H1 (cell line): Measurements from ENCODE around the gene TMEM35B. TPM values are rescaled to one million over a fixed set of nuclear protein-coding genes. Genes with fewer than 3 reads are reported as not detected.

ENCODE experiments used
- CTCF ChIA-PET: fragments of 300-600 bp; sonication (Branson Sonifier 250); formaldehyde crosslinking; loops from one replicate; lab custom pipeline; 2021; ENCODE audit not compliant: partially characterized antibody; lab: Charles Lee
- POLR2A ChIA-PET: fragments of 300-600 bp; sonication (Branson Sonifier 250); formaldehyde crosslinking; loops from one replicate; lab custom pipeline; 2021; ENCODE audit warnings: inconsistent platforms; ENCODE audit not compliant: partially characterized antibody; lab: Charles Lee
- DNase-seq, 2 experiments: peaks; one replicate each; pipeline versions ENCODE4 v3.0.0 to v3.0.0-alpha.2; 2010 to 2022; ENCODE audit warnings: low spot score in 2 of 2, low read depth in 1 of 2, mixed read lengths in 1 of 2
- FAIRE-seq: peaks from 2 replicates; lab custom pipeline; 2011; peaks lifted over from hg19 to GRCh38; lab: Jason Lieb, UNC
- H2AFZ ChIP-seq: 2 replicates; pipeline ENCODE4 v1.8.1; 2012; ENCODE audit warnings: low read length, inconsistent platforms
- H2AK5ac ChIP-seq: 2 replicates; pipeline ENCODE4 v1.6.1; 2013; ENCODE audit warnings: low read depth, low read length
- H2BK120ac ChIP-seq: replicated peaks from 2 replicates; pipeline ENCODE3; 2013; ENCODE audit warnings: low read depth, low read length, inconsistent platforms
- H2BK12ac ChIP-seq: 2 replicates; pipeline ENCODE4 v1.6.1; 2013; ENCODE audit warnings: low read depth, low read length
- H2BK15ac ChIP-seq: 2 replicates; pipeline ENCODE4 v1.6.1; 2013; ENCODE audit warnings: low read length
- H2BK20ac ChIP-seq: 2 replicates; pipeline ENCODE4 v1.6.1; 2013; ENCODE audit warnings: low read length
- H2BK5ac ChIP-seq: 2 replicates; pipeline ENCODE4 v1.6.1; 2013; ENCODE audit warnings: low read depth, low read length
- H3K14ac ChIP-seq: 2 replicates; pipeline ENCODE4 v1.6.1; 2013; ENCODE audit warnings: inconsistent platforms; ENCODE audit not compliant: insufficient read length
- H3K18ac ChIP-seq: 2 replicates; pipeline ENCODE4 v1.6.1; 2013; ENCODE audit warnings: low read length; ENCODE audit errors: extremely low read depth
- H3K23ac ChIP-seq: 2 replicates; pipeline ENCODE4 v1.6.1; 2013; ENCODE audit warnings: inconsistent platforms; ENCODE audit not compliant: insufficient read length
- H3K23me2 ChIP-seq: 2 replicates; pipeline ENCODE4 v1.6.1; 2013; ENCODE audit warnings: low read depth, low read length
- H3K27ac ChIP-seq: 2 replicates; pipeline ENCODE4 v1.6.1; 2011; ENCODE audit warnings: low read depth, low read length, inconsistent platforms
- H3K27me3 ChIP-seq, 4 experiments: replicated peaks in 1 of 4; 1 replicate in 1 of 4; 2 replicates in 3 of 4; pipeline versions ENCODE4 v1.6.1 to v1.8.1; 2011 to 2013; ENCODE audit warnings: low read length in 3 of 4, mild to moderate bottlenecking in 3 of 4, inconsistent platforms in 2 of 4, mixed read lengths in 2 of 4, moderate library complexity in 1 of 4; ENCODE audit not compliant: control insufficient read depth in 3 of 4, insufficient read depth in 3 of 4; ENCODE audit errors: extremely low read depth in 1 of 4
- H3K36me3 ChIP-seq, 4 experiments: 2 replicates each; pipeline versions ENCODE4 v1.6.1 to v1.8.1; 2011 to 2013; ENCODE audit warnings: mild to moderate bottlenecking in 4 of 4, low read length in 3 of 4, moderate library complexity in 2 of 4, control low read depth in 1 of 4, inconsistent platforms in 1 of 4; ENCODE audit not compliant: insufficient read depth in 4 of 4, control insufficient read depth in 2 of 4
- H3K4ac ChIP-seq: replicated peaks from 2 replicates; pipeline ENCODE3; 2013; ENCODE audit warnings: low read length, low read depth, mixed read lengths, inconsistent platforms; ENCODE audit not compliant: insufficient read length
- H3K4me1 ChIP-seq, 4 experiments: replicated peaks in 1 of 4; 1 replicate in 1 of 4; 2 replicates in 3 of 4; pipeline versions ENCODE4 v1.6.1 to v1.8.1; 2011 to 2013; ENCODE audit warnings: low read length in 3 of 4, inconsistent platforms in 2 of 4, mixed read lengths in 1 of 4; ENCODE audit not compliant: insufficient read depth in 4 of 4, control insufficient read depth in 3 of 4
- H3K4me2 ChIP-seq, 2 experiments: 2 replicates each; pipeline versions ENCODE4 v1.6.1 to v1.8.1; 2011 to 2013; ENCODE audit warnings: low read depth in 2 of 2, low read length in 2 of 2, control low read depth in 1 of 2, inconsistent platforms in 1 of 2, mild to moderate bottlenecking in 1 of 2; ENCODE audit not compliant: insufficient read depth in 1 of 2
- H3K4me3 ChIP-seq, 4 experiments: fragments of 200-600, 300-600 bp in 1 of 4; sonication (generic), shearing (Covaris generic), sonication (Bioruptor Twin) in 1 of 4; 2 replicates each; pipeline versions ENCODE4 v1.5.1 to v1.8.1; 2011 to 2016; ENCODE audit warnings: low read length in 4 of 4, low read depth in 3 of 4, control low read depth in 2 of 4, inconsistent platforms in 2 of 4, mild to moderate bottlenecking in 2 of 4, mixed read lengths in 1 of 4, moderate library complexity in 1 of 4; ENCODE audit not compliant: insufficient read depth in 2 of 4; ENCODE audit errors: extremely low read depth in 1 of 4
- H3K56ac ChIP-seq: replicated peaks from 2 replicates; pipeline ENCODE3; 2013; ENCODE audit warnings: low read depth, mild to moderate bottlenecking, mixed read lengths, low read length, inconsistent platforms; ENCODE audit not compliant: insufficient read length
- H3K79me1 ChIP-seq: 2 replicates; pipeline ENCODE4 v1.6.1; 2013; ENCODE audit warnings: low read depth, low read length, control low read depth
- H3K79me2 ChIP-seq, 2 experiments: 2 replicates each; pipeline versions ENCODE4 v1.6.1 to v1.8.1; 2012 to 2013; ENCODE audit warnings: low read length in 2 of 2, mild to moderate bottlenecking in 2 of 2, inconsistent platforms in 1 of 2; ENCODE audit not compliant: insufficient read depth in 2 of 2, control insufficient read depth in 1 of 2
- H3K9ac ChIP-seq, 4 experiments: replicated peaks in 1 of 4; 1 replicate in 1 of 4; 2 replicates in 3 of 4; pipeline versions ENCODE4 v1.6.1 to v1.8.1; 2011 to 2013; ENCODE audit warnings: low read depth in 3 of 4, low read length in 3 of 4, control low read depth in 2 of 4, mild to moderate bottlenecking in 2 of 4, moderate library complexity in 2 of 4, inconsistent platforms in 1 of 4; ENCODE audit errors: extremely low read depth in 1 of 4
- H3K9me3 ChIP-seq, 2 experiments: 2 replicates each; pipeline versions ENCODE4 v1.6.1 to v1.8.1; 2012 to 2013; ENCODE audit warnings: mild to moderate bottlenecking in 2 of 2, moderate library complexity in 2 of 2, control low read depth in 1 of 2, inconsistent platforms in 1 of 2, low read depth in 1 of 2, low read length in 1 of 2, mixed read lengths in 1 of 2; ENCODE audit not compliant: insufficient read depth in 2 of 2
- H4K20me1 ChIP-seq, 2 experiments: replicated peaks in 1 of 2; 2 replicates each; pipeline versions ENCODE3 to v1.8.1; 2011 to 2013; ENCODE audit warnings: inconsistent platforms in 2 of 2, low read length in 2 of 2, mild to moderate bottlenecking in 1 of 2; ENCODE audit not compliant: insufficient read depth in 2 of 2, control insufficient read depth in 1 of 2
- H4K5ac ChIP-seq: 2 replicates; pipeline ENCODE4 v1.6.1; 2013; ENCODE audit warnings: low read length, low read depth, mixed read lengths, inconsistent platforms; ENCODE audit not compliant: insufficient read length
- H4K8ac ChIP-seq: 2 replicates; pipeline ENCODE4 v1.8.0; 2013; ENCODE audit warnings: mild to moderate bottlenecking, moderate library complexity, low read length, inconsistent platforms; ENCODE audit not compliant: insufficient read depth; ENCODE audit errors: extremely low read depth
- H4K91ac ChIP-seq: replicated peaks from 2 replicates; pipeline ENCODE3; 2013; ENCODE audit warnings: low read length, mixed read lengths, inconsistent platforms; ENCODE audit not compliant: insufficient read length
- ATF2 ChIP-seq: IDR thresholded peaks from 2 replicates; pipeline ENCODE4 v1.6.1; 2012; ENCODE audit warnings: low read length, inconsistent platforms
- BCL11A ChIP-seq, 2 experiments: IDR thresholded peaks; one replicate each; pipeline ENCODE4 v1.6.1; 2011; ENCODE audit warnings: low read depth in 2 of 2, low read length in 2 of 2, mild to moderate bottlenecking in 2 of 2
- CHD2 ChIP-seq: IDR thresholded peaks from 2 replicates; pipeline ENCODE4 v1.6.1; 2012; ENCODE audit warnings: low read length, improper control_type of control experiment
- HDAC2 ChIP-seq, 2 experiments: fragments of 300-600 bp in 1 of 2; sonication (generic) in 1 of 2; IDR thresholded peaks; 2 replicates each; pipeline ENCODE4 v1.6.1; 2011 to 2012; ENCODE audit warnings: low read depth in 2 of 2, low read length in 2 of 2, mild to moderate bottlenecking in 2 of 2, moderate library complexity in 2 of 2, borderline replicate concordance in 1 of 2, inconsistent platforms in 1 of 2
- NANOG ChIP-seq: IDR thresholded peaks from 2 replicates; pipeline ENCODE4 v1.6.1; 2011; ENCODE audit warnings: low read length, low read depth, mild to moderate bottlenecking, inconsistent platforms; ENCODE audit not compliant: insufficient read depth, poor library complexity, severe bottlenecking
- RAD21 ChIP-seq, 2 experiments: IDR thresholded peaks in 1 of 2; conservative IDR thresholded peaks in 1 of 2; 2 replicates each; pipeline ENCODE4 v1.6.1; 2011; ENCODE audit warnings: low read depth in 2 of 2, low read length in 2 of 2, improper control_type of control experiment in 1 of 2, inconsistent platforms in 1 of 2, mild to moderate bottlenecking in 1 of 2, moderate library complexity in 1 of 2
- RNF2 ChIP-seq: fragments of 200-900, 300-1000 bp; sonication (generic); IDR thresholded peaks from 2 replicates; pipeline ENCODE4 v1.7.1; 2016; ENCODE audit warnings: borderline replicate concordance, low read depth, mild to moderate bottlenecking, antibody characterized with exemption, low read length; ENCODE audit not compliant: poor library complexity, severe bottlenecking; ENCODE audit errors: missing control alignments
- RXRA ChIP-seq: IDR thresholded peaks from 2 replicates; pipeline ENCODE4 v1.6.1; 2011; ENCODE audit warnings: low read depth, mild to moderate bottlenecking, low read length, moderate library complexity; ENCODE audit not compliant: insufficient read depth
- YY1 ChIP-seq: IDR thresholded peaks from 2 replicates; pipeline ENCODE4 v1.6.1; 2011; ENCODE audit warnings: low read depth, mild to moderate bottlenecking, low read length
- WGBS, 2 experiments: shearing (Covaris generic) in 1 of 2; methylation state at CpG; one replicate each; pipeline versions ENCODE4 v1.1.6 to v1.1.7; 2013 to 2015; ENCODE audit warnings: low lambda C conversion rate in 2 of 2, mixed read lengths in 2 of 2, inconsistent platforms in 1 of 2, low coverage in 1 of 2, missing lambda C conversion rate in 1 of 2; ENCODE audit not compliant: insufficient replicate concordance in 2 of 2, insufficient coverage in 1 of 2, insufficient read length in 1 of 2; ENCODE audit errors: extremely low coverage in 1 of 2, missing lambda C conversion rate in 1 of 2; 5-methylcytosine and 5-hydroxymethylcytosine counted together
- polyA plus RNA-seq, 7 experiments: library from polyadenylated mRNA; depleted of rRNA in 3 of 7; stranded (reverse) in 5 of 7; unstranded in 2 of 7; fragments of >200 nt in 5 of 7; fragments of 200-250 nt in 2 of 7; gene quantifications; 1 replicate in 5 of 7; 2 replicates in 1 of 7; 4 replicates in 1 of 7; pipeline versions ENCODE4 v1.2.1 to v1.2.3, GENCODE V29; 2011 to 2013; ENCODE audit warnings: missing spikeins in 2 of 7, mixed read lengths in 2 of 7
- total RNA-seq: library from RNA; stranded (reverse); fragmentation: NEBNext Ultra II Directional; extraction: Animal tissue kit (Norgen Biotek cat#: 25700); gene quantifications from 2 replicates; pipeline ENCODE4 v1.2.1, GENCODE V29; 2021

TMEM35B gene
- total and polyA plus RNA-seq, 2 of the 8 experiments (the other 6 are each of a cell fraction or from before 2014, with no cell fraction given): 10.2 to 31.1 TPM

- no peak overlapping the region for H2BK20ac ChIP-seq
- no peaks in the 10 kb centered on the region for H3K79me2 ChIP-seq
- no peak for TF ChIP-seq RNF2
- TF ChIP-seq NANOG: no peak
- no peak for TF ChIP-seq HDAC2 (IDR thresholded peaks at IDR 0.05; ENCODE audit: borderline replicate concordance in 1 of 2, low read depth in 2 of 2, low read length in 2 of 2)
- TF ChIP-seq RAD21 (IDR thresholded peaks at IDR 0.05 in 1 of 2, conservative IDR thresholded peaks at IDR 0.05 in 1 of 2; ENCODE audit: low read depth in 2 of 2, low read length in 2 of 2): no peak
- no peak for TF ChIP-seq YY1
- TF ChIP-seq BCL11A (IDR thresholded peaks at IDR 0.05; ENCODE audit: low read depth in 2 of 2, low read length in 2 of 2): no peak
- no peak for TF ChIP-seq ATF2
- no peak for TF ChIP-seq RXRA
- no peak for TF ChIP-seq CHD2
These were observed 2.2 kb downstream of the TMEM35B start for GRCh38 chr1:34982820-34983376.

More at GRCh38 chr1:34982820-34983376, 2.2 kb downstream of the TMEM35B start:
- Histone ChIP-seq H2AFZ (no peak overlapping the region), H3K27ac (no peak overlapping the region), H3K4me2 (no peak overlapping the region), H3K9ac (no peak overlapping the region), H4K91ac (no peak overlapping the region), H4K8ac (no peak overlapping the region), H3K4me3 (no peak overlapping the region), H3K79me1 (no peaks in the 10 kb centered on the region), H3K14ac (no peak overlapping the region), H3K4me1 (peaks cover 0 to 9% (median 2%) of the 10 kb centered on the region in 4 experiments; a peak in 3 of 7 replicates), H3K4ac (no peak overlapping the region), H2AK5ac (no peak overlapping the region), H3K9me3 (no peaks in the 10 kb centered on the region), H2BK12ac (no peak overlapping the region), H3K56ac (no peak overlapping the region), H2BK15ac (no peak overlapping the region), H3K23ac (no peak overlapping the region), H4K20me1 (peaks cover 0 to 2% of the 10 kb centered on the region in 2 experiments), H2BK120ac (no peak overlapping the region), H3K27me3 (no peaks in the 10 kb centered on the region; a peak in 1 of 7 replicates), H3K18ac (no peak overlapping the region), H3K36me3 (no peaks in the 10 kb centered on the region), H4K5ac (no peak overlapping the region), H2BK5ac (no peak overlapping the region), H3K23me2 (peaks cover 2% of the 10 kb centered on the region; the same call in 1 of the 2 replicates)
- 87% methylated on average over 5 of the region's 5 CpGs; no CpG with 5 or more reads in 1 of the 2 experiments for WGBS, 2 experiments
- POLR2A ChIA-PET: interaction anchor here (1.5 to 4.4 kb wide), 2 partner anchors 9 to 12 kb away, joined by 3 to 35 read pairs; no protein-coding TSS in a partner anchor
- CTCF ChIA-PET: interaction anchor here (1.2 kb wide), 1 partner anchor 195 kb away, joined by 3 read pairs; no protein-coding TSS in a partner anchor
- FAIRE-seq (no peak), DNase-seq (no peak)
